ENCODE data around the gene CLEC4G.

The CLEC4G gene

GRCh38 chr19:7699417-7700401, 32.2 kb downstream of the CLEC4G start:
- Histone ChIP-seq H3K4me3 (ENCODE audit: low read length) (no peak overlapping the region), H3K36me3 (replicated peaks; ENCODE audit: insufficient read depth, low read length) (no peaks in the 10 kb centered on the region), H3K9me2 (replicated peaks; ENCODE audit: insufficient read depth, low read length) (no peaks in the 10 kb centered on the region), H4K20me1 (ENCODE audit: insufficient read depth, low read length) (no peaks in the 10 kb centered on the region), H3K4me1 (ENCODE audit: low read length) (no peaks in the 10 kb centered on the region), H3F3A (ENCODE audit: insufficient read depth, low read length) (no peaks in the 10 kb centered on the region), H3K27me3 (replicated peaks; ENCODE audit: insufficient read depth, low read length) (peaks cover 89% of the 10 kb centered on the region), H2AFZ (ENCODE audit: low read length) (no peak overlapping the region), H3K4me2 (ENCODE audit: low read depth, low read length) (no peak overlapping the region), H3K9me3 (replicated peaks; ENCODE audit: insufficient read depth, low read length) (no peaks in the 10 kb centered on the region), H3K79me2 (ENCODE audit: low read length) (no peaks in the 10 kb centered on the region), H3K27ac (ENCODE audit: low read length) (no peak overlapping the region), H3K9ac (ENCODE audit: low read length) (no peak overlapping the region)
- TF ChIP-seq CTCF (IDR thresholded peaks at IDR 0.05; ENCODE audit: low read length) = no peak
- no peak for TF ChIP-seq EZH2 (optimal IDR thresholded peaks at IDR 0.05; ENCODE audit: low read depth, low read length)
- no peak for TF ChIP-seq EZH2phosphoT487 (IDR thresholded peaks at IDR 0.05; ENCODE audit: low read length)
- no peak for DNase-seq

- no peak overlapping the region for H3K9ac ChIP-seq (ENCODE audit: low read length)
- H3K36me3 ChIP-seq (replicated peaks; ENCODE audit: insufficient read depth, low read length) = no peaks in the 10 kb centered on the region
- H3K4me2 ChIP-seq (ENCODE audit: low read depth, low read length) = no peak overlapping the region
- H4K20me1 ChIP-seq (ENCODE audit: insufficient read depth, low read length) = no peaks in the 10 kb centered on the region
- peaks cover 89% of the 10 kb centered on the region for H3K27me3 ChIP-seq (replicated peaks; ENCODE audit: insufficient read depth, low read length)
- H3K27ac ChIP-seq (ENCODE audit: low read length) = no peak overlapping the region
- H2AFZ ChIP-seq (ENCODE audit: low read length) = no peak overlapping the region
- H3F3A ChIP-seq (ENCODE audit: insufficient read depth, low read length) = no peaks in the 10 kb centered on the region
- H3K9me2 ChIP-seq (replicated peaks; ENCODE audit: insufficient read depth, low read length) = no peaks in the 10 kb centered on the region
- TF ChIP-seq EZH2 (optimal IDR thresholded peaks at IDR 0.05; ENCODE audit: low read depth, low read length) = no peak
- TF ChIP-seq CTCF (IDR thresholded peaks at IDR 0.05; ENCODE audit: low read length) = no peak
- no peak for TF ChIP-seq EZH2phosphoT487 (IDR thresholded peaks at IDR 0.05; ENCODE audit: low read length)
- H3K4me3 ChIP-seq (ENCODE audit: low read length) = no peak overlapping the region
- no peaks in the 10 kb centered on the region for H3K9me3 ChIP-seq (replicated peaks; ENCODE audit: insufficient read depth, low read length)
- DNase-seq = no peak
- H3K79me2 ChIP-seq (ENCODE audit: low read length) = no peaks in the 10 kb centered on the region
- no peaks in the 10 kb centered on the region for H3K4me1 ChIP-seq (ENCODE audit: low read length)
Measured at GRCh38 chr19:7699003-7699402, 32.9 kb downstream of the CLEC4G start.

- Histone ChIP-seq H3K9me2 (replicated peaks; ENCODE audit: insufficient read depth, low read length) (no peaks in the 10 kb centered on the region), H3K4me3 (ENCODE audit: low read length) (no peak overlapping the region), H3K36me3 (replicated peaks; ENCODE audit: insufficient read depth, low read length) (no peaks in the 10 kb centered on the region), H3K4me2 (ENCODE audit: low read depth, low read length) (no peak overlapping the region), H3K79me2 (ENCODE audit: low read length) (no peaks in the 10 kb centered on the region), H3K9me3 (replicated peaks; ENCODE audit: insufficient read depth, low read length) (no peaks in the 10 kb centered on the region), H3K4me1 (ENCODE audit: low read length) (no peaks in the 10 kb centered on the region), H3K9ac (ENCODE audit: low read length) (no peak overlapping the region), H3F3A (ENCODE audit: insufficient read depth, low read length) (no peaks in the 10 kb centered on the region), H3K27me3 (replicated peaks; ENCODE audit: insufficient read depth, low read length) (peaks cover 87% of the 10 kb centered on the region), H2AFZ (ENCODE audit: low read length) (no peak overlapping the region), H3K27ac (ENCODE audit: low read length) (no peak overlapping the region), H4K20me1 (ENCODE audit: insufficient read depth, low read length) (no peaks in the 10 kb centered on the region)
- TF ChIP-seq CTCF (IDR thresholded peaks at IDR 0.05; ENCODE audit: low read length) = no peak
- no peak for TF ChIP-seq EZH2phosphoT487 (IDR thresholded peaks at IDR 0.05; ENCODE audit: low read length)
- TF ChIP-seq EZH2 (optimal IDR thresholded peaks at IDR 0.05; ENCODE audit: low read depth, low read length) = no peak
- DNase-seq = no peak
Measured at GRCh38 chr19:7698583-7698982, 33.3 kb downstream of the CLEC4G start.
